Retinal pigment epithelial cell (primary cell): ENCODE data around the gene NSMF.
"Not testable (repeated sequence)": the region's sequence is repeated elsewhere in the genome, so short reads cannot be mapped to it uniquely, and the experiment has no call there.

Experiments
- DNase-seq: peaks from one replicate; pipeline ENCODE4 v3.0.0-alpha.2; 2010; ENCODE audit warnings: low read depth
- H3K4me3 ChIP-seq: 2 replicates; pipeline ENCODE4 v1.5.1; 2011; ENCODE audit warnings: mild to moderate bottlenecking, low read length, control low read depth, moderate library complexity
- TF ChIP-seq, protein P1 (sequence below): conservative IDR thresholded peaks from 2 replicates; pipeline ENCODE4 v1.5.1; 2011; ENCODE audit warnings: low read depth, low read length, control low read depth, inconsistent platforms

The NSMF gene

DNA sequence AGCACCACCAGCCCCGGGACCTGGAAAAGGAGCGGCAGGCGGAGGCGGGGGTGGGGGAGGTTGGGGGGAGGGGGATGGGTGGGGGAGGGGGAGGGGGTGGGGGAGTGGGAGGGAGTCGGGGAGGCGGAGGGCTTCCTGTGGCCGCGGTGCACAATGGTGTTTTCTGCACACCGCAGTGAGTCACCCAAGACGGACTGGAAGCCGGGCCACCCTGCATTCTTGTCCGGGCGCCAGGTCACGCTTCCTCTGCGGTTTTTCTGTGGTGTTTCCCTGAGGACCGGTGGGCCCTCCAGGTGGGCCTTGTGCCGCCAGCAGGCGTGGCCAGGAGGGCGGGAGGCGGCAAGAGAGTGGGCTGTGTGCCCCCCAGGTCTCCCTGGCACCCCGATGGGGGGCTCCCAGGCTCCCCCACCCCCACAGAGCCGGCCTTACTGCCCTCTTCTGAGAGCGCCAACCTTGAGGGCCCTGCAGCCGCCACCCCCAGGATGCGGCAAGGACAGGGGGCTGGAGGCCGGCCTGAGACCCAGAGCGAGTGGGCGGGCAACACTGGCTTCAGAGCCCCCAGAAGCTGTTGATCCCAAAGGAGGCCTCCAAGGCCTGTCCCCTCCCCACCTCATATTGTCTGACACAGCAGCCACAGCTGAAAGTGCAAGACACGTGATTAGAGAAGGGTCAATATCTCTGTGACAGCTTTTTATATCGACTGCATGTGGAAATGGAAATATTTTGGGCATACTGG, 47.3 kb downstream of the NSMF start:
- TF ChIP-seq, protein P1, sequence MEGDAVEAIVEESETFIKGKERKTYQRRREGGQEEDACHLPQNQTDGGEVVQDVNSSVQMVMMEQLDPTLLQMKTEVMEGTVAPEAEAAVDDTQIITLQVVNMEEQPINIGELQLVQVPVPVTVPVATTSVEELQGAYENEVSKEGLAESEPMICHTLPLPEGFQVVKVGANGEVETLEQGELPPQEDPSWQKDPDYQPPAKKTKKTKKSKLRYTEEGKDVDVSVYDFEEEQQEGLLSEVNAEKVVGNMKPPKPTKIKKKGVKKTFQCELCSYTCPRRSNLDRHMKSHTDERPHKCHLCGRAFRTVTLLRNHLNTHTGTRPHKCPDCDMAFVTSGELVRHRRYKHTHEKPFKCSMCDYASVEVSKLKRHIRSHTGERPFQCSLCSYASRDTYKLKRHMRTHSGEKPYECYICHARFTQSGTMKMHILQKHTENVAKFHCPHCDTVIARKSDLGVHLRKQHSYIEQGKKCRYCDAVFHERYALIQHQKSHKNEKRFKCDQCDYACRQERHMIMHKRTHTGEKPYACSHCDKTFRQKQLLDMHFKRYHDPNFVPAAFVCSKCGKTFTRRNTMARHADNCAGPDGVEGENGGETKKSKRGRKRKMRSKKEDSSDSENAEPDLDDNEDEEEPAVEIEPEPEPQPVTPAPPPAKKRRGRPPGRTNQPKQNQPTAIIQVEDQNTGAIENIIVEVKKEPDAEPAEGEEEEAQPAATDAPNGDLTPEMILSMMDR = no peak
- no peak overlapping the region for H3K4me3 ChIP-seq
- peak; percentile 74 for DNase-seq

DNA sequence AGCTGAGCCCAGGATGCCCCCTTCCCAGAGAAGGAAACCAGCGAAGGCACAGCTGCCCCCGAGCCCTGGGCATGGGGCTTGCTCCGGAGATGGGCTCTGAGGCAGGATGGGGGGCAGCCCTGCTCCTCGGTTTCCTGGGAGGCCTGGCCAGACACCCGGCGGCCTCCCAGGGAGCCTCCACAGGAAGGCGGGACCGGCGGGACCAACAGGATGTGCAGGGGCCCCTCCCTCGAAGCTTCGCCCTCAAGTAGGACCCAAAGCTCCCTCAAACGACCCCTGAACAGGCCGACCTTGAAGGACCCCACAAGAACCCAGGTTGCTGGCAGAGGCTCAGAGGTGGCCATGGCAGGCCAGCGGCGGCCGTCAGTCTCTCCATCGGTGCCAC, 47.9 kb downstream of the NSMF start:
- no peak overlapping the region for H3K4me3 ChIP-seq
- TF ChIP-seq, protein P1 = no peak
- DNase-seq = no peak

DNA sequence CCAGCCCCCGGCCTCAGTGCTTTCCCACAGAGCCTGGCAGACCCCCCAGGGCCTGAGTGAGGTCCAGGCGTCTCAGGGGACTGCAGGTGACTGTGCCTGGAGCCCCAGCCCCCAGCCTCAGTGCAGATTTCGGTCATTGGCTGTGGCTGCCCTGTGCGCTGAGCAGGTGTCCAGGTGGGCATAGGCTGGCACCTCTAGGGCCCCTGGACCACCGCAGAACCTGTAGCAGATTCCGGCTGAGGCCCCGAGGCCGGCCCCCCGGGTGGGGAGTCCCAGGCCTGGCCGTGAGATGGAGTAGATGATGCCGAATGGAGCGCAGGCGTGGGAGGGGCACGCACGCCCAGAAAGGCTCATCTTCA, 48.3 kb downstream of the NSMF start:
- H3K4me3 ChIP-seq = no peak overlapping the region
- TF ChIP-seq, protein P1 = no peak
- DNase-seq = no peak

DNA sequence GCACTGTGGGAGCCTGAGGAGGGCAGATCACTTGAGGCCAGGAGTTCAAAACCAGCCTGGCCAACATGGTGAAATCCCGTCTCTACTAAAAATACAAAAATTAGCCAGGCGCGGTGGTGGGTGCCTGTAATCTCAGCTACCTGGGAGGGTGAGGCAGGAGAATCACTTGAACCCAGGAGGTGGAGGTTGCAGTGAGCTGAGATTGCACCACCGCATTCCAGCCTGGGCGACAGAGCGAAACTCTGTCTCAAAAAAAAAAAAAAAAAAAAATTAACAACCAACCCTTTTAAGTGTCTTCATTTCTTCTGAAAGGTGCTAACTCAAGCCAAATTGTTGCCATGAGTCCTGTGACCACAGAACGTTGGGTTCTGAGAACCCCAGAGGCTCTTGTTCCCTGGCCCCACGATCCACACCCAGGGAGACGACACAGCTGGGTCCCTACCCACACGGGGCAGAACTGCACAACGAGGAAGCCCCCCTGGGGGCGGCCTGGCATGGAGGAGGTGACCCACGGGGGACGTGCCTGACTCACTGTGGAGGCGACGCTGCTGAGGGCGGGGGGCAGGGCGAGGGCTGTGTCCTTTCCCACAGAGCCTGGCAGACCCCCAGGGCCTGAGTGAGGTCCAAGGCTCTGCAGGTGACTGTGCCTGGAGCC, 48.8 kb downstream of the NSMF start:
- H3K4me3 ChIP-seq, DNase-seq: not testable (repeated sequence)

DNA sequence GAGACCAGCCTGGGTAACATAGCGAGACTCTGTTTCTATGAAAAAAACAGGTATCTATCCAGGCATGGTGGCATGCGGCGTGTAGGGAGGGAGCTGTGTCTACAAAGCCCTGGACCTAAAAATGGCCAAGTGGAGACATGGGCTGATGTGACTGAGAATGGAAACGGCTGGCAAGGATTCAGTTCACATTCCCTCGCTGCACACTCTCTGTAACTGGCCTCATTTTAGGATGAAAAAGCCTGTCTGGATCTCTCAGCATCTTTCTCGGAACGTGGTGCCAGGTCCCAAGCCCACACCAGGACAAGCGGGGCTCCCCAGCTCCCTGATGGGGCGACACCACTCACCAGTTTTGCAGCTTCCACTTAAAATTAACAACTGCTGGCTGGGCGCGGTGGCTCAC, 49.6 kb downstream of the NSMF start:
- H3K4me3 ChIP-seq = no peak overlapping the region
- DNase-seq = no peak
- TF ChIP-seq, protein P1 = no peak

DNA sequence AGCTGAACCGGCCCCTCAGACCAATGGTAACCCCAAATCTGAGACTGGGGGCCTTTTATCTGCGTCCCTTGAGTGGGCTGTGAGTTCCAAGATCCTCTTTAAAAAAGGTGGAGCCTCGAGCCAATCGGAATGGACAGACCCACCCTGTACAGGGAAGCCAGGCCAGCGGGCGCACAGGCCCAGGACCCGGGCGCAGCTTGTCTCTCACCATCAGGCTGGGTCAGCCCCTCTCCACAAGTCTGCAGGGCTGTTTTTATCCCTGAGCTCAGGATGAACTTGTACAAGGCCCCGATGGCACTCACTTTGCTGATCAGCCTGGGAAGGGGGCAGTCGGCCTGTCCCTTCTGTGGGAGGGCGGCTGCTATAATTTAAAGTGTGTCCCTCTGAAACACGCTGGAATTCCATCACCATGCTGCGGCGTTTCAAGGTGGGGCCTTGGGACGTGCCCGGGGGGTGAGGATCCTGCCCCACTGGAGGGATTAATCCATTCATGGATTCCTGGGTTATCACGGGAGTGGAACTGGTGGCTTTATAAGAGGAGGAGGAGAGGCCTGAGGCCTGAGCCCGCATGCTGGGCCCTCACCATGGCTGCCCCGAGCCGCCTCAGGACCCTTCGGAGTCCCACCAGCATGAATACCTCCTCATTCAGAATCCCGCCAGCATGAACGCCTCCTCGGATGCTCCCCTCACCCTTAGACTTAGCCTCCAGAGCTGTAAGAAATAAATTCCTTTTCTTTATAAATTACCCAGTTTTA, 50.3 kb downstream of the NSMF start:
- DNase-seq = no peak
- H3K4me3 ChIP-seq = no peak overlapping the region
- TF ChIP-seq, protein P1 = no peak

DNA sequence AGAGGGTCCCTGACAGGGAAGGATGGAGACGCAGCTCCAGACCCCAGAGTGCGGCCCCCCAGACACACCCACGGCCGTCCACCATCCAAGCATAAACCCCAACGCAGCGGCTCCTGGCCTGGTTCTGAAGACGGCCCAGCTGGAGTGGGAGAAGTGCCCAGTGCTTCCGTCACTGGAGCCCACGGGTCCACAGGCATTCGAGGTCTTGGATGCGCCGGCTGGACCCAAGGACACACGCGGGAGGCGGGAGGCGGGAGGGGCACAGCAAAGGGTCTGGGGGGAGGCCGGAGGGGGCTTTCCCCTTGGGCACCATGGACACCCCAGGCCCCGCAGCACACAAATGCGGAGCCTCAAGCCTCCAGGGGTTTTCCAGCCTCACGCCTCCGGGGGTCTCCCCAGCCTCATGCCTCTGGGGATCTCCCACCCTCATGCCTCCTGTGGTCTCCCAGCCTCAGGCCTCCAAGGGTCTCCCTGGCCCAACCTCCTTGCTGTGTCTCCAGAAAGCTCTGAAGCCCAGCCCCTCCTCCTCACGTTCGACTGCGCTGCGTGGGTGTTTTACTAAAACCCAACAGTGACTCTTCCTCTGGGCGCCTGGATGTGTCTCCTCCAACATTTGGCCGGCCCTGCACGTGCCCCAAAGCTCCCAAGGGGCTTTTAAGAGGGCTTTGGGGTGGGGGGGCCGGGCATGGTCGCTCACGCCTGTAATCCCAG, 51.4 kb downstream of the NSMF start:
- TF ChIP-seq, protein P1 = no peak

More for the DNA sequence above, 51.4 kb downstream of the NSMF start:
- H3K4me3 ChIP-seq = no peak overlapping the region
- DNase-seq = no peak
